22Rv1 (cell line): ENCODE data around the gene ANTXR1.

Experiments used
- H3K27ac ChIP-seq: fragments of 450-650 bp; 2 replicates; pipeline ENCODE4 v1.5.1; 2017
- CTCF ChIP-seq: fragments of 450-650 bp; IDR thresholded peaks from 2 replicates; pipeline ENCODE4 v1.5.1; 2017; ENCODE audit warnings: mild to moderate bottlenecking
- ZFX ChIP-seq: fragments of 450-650 bp; IDR thresholded peaks from 2 replicates; pipeline ENCODE4 v1.6.1; 2017; ENCODE audit warnings: antibody characterized with exemption, borderline replicate concordance

Gene ANTXR1

DNA sequence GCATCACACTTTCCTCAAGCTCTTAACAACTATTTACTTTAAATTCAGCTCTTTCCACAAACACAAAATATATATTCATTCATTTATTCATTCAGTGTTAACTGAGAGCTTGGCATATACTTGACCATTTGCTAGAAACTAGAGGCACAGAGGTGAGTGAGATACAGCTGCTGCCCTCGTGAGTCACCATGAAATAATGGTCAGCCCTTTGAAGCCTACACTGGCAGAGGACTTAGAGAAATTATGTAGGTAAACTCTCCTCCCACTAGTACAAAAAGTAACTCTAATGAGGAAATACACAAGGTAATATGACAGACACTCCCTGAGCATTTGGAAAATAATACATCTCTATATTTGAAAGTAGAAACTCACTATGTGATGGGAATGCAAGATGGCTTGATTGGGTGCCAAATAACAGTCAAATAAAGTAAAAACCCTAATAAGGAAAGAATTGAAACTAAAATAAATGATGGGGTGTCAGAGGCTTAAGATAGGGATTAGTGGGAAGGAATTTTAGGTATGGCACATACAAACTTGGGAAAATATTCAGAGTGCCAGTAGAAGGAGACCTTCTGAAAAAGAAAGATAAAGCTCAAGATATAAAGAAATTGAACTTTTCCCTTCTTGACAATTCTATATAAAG is 61.1 kb downstream of the ANTXR1 start:
- H3K27ac ChIP-seq = no peak overlapping the region
- no peak for TF ChIP-seq ZFX
- TF ChIP-seq CTCF = no peak

DNA sequence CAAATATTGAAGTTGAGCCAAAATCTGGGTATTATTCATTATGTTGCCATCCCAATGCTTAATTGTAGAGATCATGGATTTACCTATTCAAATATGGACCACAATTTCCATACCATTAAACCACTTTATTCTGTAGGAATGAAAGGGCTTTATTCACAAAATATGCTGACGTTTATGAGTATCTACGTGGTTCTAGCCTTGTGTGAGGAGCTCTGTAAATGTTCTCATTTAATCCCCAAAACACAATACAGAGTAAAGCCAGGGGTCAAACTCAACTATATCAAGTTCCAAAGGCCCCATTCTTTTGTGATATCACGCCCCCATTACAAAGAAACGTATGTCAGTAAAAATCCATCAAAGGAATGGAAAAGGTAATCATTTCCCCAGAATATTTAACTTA is 61.9 kb downstream of the ANTXR1 start:
- no peak for TF ChIP-seq ZFX
- TF ChIP-seq CTCF = no peak

DNA sequence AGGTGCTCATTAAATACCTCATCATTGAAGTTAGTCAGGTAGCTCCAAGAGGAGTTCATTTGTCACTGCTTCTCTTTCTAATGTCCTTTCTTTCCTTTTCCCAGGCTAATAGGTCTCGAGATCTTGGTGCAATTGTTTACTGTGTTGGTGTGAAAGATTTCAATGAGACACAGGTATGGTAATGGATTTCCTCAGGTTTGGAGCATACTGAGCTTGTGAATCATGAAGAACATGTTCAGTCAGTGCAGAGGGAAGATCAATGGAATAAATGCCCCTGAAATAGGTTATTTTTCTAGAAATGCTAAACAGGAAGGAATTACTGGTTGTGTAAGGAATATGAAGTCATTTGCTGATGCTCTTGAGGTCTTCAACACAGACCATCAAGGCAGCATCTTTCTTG is 62.5 kb downstream of the ANTXR1 start:
- H3K27ac ChIP-seq = no peak overlapping the region
- TF ChIP-seq CTCF (no peak), ZFX (no peak)

More for the DNA sequence above, 61.9 kb downstream of the ANTXR1 start:
- H3K27ac ChIP-seq = no peak overlapping the region

- no peak overlapping the region for H3K27ac ChIP-seq
- TF ChIP-seq CTCF (no peak), ZFX (no peak)
Measured at GRCh38 chr2:69076601-69077000, 63.6 kb downstream of the ANTXR1 start.

- no peak for TF ChIP-seq CTCF
- TF ChIP-seq ZFX = no peak
- H3K27ac ChIP-seq = no peak overlapping the region
Measured at GRCh38 chr2:69077252-69077950, 64.4 kb downstream of the ANTXR1 start.

DNA sequence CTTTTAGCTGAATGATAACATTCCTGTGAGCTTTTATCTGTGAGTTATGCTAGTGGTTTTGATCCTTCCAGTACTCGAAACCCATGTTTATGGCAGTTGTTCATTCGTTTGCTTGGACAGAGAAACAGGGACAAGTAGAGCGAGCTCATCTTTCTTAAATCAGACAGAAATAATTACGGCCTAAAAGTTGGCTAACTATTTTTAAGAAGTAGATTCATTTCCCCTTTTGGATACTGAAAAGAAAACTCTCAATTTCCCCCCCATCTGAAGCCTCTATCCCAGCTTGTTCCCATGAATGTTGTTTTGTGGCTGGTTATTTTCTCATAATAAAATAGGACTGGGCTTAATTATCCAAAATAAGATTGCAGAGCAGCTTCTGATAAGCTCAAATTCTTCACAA is 67.1 kb downstream of the ANTXR1 start:
- H3K27ac ChIP-seq = no peak overlapping the region
- TF ChIP-seq ZFX = no peak
- TF ChIP-seq CTCF = no peak

- no peak overlapping the region for H3K27ac ChIP-seq
- TF ChIP-seq ZFX (no peak), CTCF (no peak)
Measured at GRCh38 chr2:69081001-69081580, 68.1 kb downstream of the ANTXR1 start.
